Cardiac fibroblast (primary cell): ENCODE data around the gene GTF2E1.
"Not testable (repeated sequence)": the region's sequence is repeated elsewhere in the genome, so short reads cannot be mapped to it uniquely, and the experiment has no call there.

ENCODE experiments used
- DNase-seq, 2 donors: peaks; one replicate each; pipeline versions ENCODE4 v3.0.0 to v3.0.0-alpha.2; 2010; ENCODE audit warnings: low read depth in 2 of 2
- H3K4me3 ChIP-seq, 2 donors: replicated peaks in 1 of 2; 1 replicate in 1 of 2; 2 replicates in 1 of 2; pipeline ENCODE4 v1.5.1; 2011; ENCODE audit warnings: low read depth in 2 of 2, low read length in 2 of 2, mild to moderate bottlenecking in 2 of 2, moderate library complexity in 1 of 2
- CTCF ChIP-seq: IDR thresholded peaks from one replicate; pipeline ENCODE4 v1.5.1; 2011; ENCODE audit warnings: low read depth, mild to moderate bottlenecking, low read length, inconsistent platforms

Gene GTF2E1

GRCh38 chr3:120753810-120754209 lies 11.3 kb downstream of the GTF2E1 start:
- DNase-seq: peak in 1 of 2 donors; percentile 63
- TF ChIP-seq CTCF: no peak
- H3K4me3 ChIP-seq: no peak overlapping the region

GRCh38 chr3:120756061-120756460 lies 13.5 kb downstream of the GTF2E1 start:
- H3K4me3 ChIP-seq: no peak overlapping the region
- no peak for TF ChIP-seq CTCF
- no peak for DNase-seq

- not testable (repeated sequence) for H3K4me3 ChIP-seq, DNase-seq
Measured at GRCh38 chr3:120758551-120758950, 16.0 kb downstream of the GTF2E1 start.

GRCh38 chr3:120762615-120763014 lies 20.1 kb downstream of the GTF2E1 start:
- DNase-seq: peak in 1 of 2 donors; percentile 10
- TF ChIP-seq CTCF: no peak
- H3K4me3 ChIP-seq: no peak overlapping the region

GRCh38 chr3:120763601-120764000 lies 21.1 kb downstream of the GTF2E1 start:
- DNase-seq: peak in 1 of 2 donors; percentile 8
- TF ChIP-seq CTCF: no peak
- no peak overlapping the region for H3K4me3 ChIP-seq

GRCh38 chr3:120764206-120764605 lies 21.7 kb downstream of the GTF2E1 start:
- DNase-seq: no peak
- no peak overlapping the region for H3K4me3 ChIP-seq
- TF ChIP-seq CTCF: no peak

- H3K4me3 ChIP-seq: no peak overlapping the region
- no peak for DNase-seq
- TF ChIP-seq CTCF: no peak
Measured at GRCh38 chr3:120765830-120766493, 23.4 kb downstream of the GTF2E1 start.
